ENCODE results near the gene EVI5L. TPM values are rescaled to one million over a fixed set of nuclear protein-coding genes. Genes with fewer than 3 reads are reported as not detected.

Gene EVI5L
- total RNA-seq, 6 experiments from 2014 or later: 3.7 to 6.3 (median 4.9) TPM

DNA sequence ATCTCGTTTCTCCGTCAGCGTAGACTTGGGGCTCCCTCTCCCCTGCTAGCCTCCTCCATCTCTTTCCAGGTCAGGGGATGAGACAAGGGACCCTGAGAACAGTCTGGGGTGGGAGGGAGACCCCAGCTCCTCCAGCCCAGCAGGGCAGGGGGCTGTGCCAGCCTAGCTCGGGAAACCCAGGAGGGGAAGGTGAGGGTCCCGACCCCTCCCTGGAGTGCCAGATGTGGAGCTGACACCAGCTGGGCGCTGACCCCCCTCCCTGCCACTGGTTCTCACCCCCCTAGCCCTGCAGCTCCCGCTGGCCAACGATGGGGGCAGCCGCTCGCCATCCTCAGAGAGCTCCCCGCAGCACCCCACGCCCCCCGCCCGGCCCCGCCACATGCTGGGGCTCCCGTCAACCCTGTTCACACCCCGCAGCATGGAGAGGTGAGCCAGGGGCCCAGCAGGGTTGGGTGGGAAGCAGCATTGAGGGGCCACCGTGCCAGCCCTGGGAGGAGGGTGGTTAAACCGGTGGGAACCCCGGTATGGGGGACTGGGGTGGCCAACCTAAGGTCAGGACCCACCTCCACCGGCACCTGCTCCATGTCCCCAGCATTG lies 79.6 kb downstream of the EVI5L start:
- peaks cover 0 to 8% (median 0%) of the 10 kb centered on the region in 4 donors for H3K4me1 ChIP-seq
- H3K27ac ChIP-seq: no peak overlapping the region
- no peak overlapping the region for H3K4me3 ChIP-seq
- intact Hi-C loops (cut with DNase I): loop anchor here (5.0 to 10.0 kb wide), 2 partner anchors 55 to 62 kb away; no protein-coding TSS in a partner anchor
- WGBS (ENCODE audit: insufficient coverage, low coverage, low lambda C conversion rate, missing lambda C conversion rate): 69% methylated on average over 3 of the region's 21 CpGs
- no peaks in the 10 kb centered on the region for H3K9me3 ChIP-seq
- no peak for TF ChIP-seq POLR2A (IDR thresholded peaks at IDR 0.05)
- no peak for TF ChIP-seq CTCF (IDR thresholded peaks at IDR 0.05)
- peak in 2 of 3 donors; percentile 49 for DNase-seq
- peaks cover 0 to 24% (median 8%) of the 10 kb centered on the region in 4 donors for H3K36me3 ChIP-seq
- ATAC-seq: no peak
- H3K27me3 ChIP-seq: no peaks in the 10 kb centered on the region

DNA sequence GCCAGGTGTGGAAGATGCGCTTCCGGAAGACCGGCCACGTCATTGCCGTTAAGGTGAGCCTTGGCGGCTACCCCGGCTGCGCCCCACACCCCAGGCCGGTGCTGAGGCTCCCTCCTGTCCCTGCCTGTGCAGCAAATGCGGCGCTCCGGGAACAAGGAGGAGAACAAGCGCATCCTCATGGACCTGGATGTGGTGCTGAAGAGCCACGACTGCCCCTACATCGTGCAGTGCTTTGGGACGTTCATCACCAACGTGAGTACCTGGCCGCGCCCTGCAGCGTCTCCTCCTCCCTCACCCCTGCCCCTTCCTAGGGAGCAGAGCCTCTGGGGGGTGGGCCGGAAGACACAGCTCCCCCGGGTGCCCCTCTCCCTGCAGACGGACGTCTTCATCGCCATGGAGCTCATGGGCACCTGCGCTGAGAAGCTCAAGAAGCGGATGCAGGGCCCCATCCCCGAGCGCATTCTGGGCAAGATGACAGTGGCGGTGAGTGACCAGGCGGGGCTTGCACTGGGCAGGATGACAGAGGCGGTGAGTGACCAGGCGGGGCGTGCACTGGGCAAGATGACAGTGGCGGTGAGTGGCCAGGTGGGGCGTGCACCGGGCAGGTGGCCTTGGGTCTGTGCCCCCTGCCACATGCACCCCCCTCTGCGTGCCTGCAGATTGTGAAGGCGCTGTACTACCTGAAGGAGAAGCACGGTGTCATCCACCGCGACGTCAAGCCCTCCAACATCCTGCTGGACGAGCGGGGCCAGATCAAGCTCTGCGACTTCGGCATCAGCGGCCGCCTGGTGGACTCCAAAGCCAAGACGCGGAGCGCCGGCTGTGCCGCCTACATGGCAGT lies 80.5 kb downstream of the EVI5L start:
- Histone ChIP-seq H3K4me3 (no peak overlapping the region), H3K27ac (no peak overlapping the region), H3K27me3 (no peaks in the 10 kb centered on the region), H3K36me3 (peaks cover 0 to 24% (median 8%) of the 10 kb centered on the region in 4 donors), H3K4me1 (no peaks in the 10 kb centered on the region), H3K9me3 (no peaks in the 10 kb centered on the region)
- intact Hi-C loops (cut with DNase I): no loop called here
- WGBS (ENCODE audit: insufficient coverage, low coverage, low lambda C conversion rate, missing lambda C conversion rate): 94% methylated on average over 15 of the region's 54 CpGs
- peak in 2 of 4 donors; percentile 4 to 31 for ATAC-seq
- TF ChIP-seq POLR2A (IDR thresholded peaks at IDR 0.05): no peak
- no peak for TF ChIP-seq CTCF (IDR thresholded peaks at IDR 0.05)
- peak in 2 of 3 donors; percentile 54 to 57 for DNase-seq

GRCh38 chr19:7911508-7912143 lies 81.6 kb downstream of the EVI5L start:
- ATAC-seq: no peak
- Histone ChIP-seq H3K4me1 (peaks cover 0 to 9% (median 0%) of the 10 kb centered on the region in 4 donors), H3K27me3 (no peaks in the 10 kb centered on the region), H3K9me3 (no peaks in the 10 kb centered on the region), H3K4me3 (no peak overlapping the region), H3K36me3 (peaks cover 0 to 24% (median 8%) of the 10 kb centered on the region in 4 donors), H3K27ac (no peak overlapping the region)
- TF ChIP-seq CTCF (IDR thresholded peaks at IDR 0.05) (no peak), POLR2A (IDR thresholded peaks at IDR 0.05) (no peak)
- peak in 2 of 3 donors; percentile 46 to 56 for DNase-seq
- 80% methylated on average over 2 of the region's 18 CpGs for WGBS (ENCODE audit: insufficient coverage, low coverage, low lambda C conversion rate, missing lambda C conversion rate)
- intact Hi-C loops (cut with DNase I): no loop called here

DNA sequence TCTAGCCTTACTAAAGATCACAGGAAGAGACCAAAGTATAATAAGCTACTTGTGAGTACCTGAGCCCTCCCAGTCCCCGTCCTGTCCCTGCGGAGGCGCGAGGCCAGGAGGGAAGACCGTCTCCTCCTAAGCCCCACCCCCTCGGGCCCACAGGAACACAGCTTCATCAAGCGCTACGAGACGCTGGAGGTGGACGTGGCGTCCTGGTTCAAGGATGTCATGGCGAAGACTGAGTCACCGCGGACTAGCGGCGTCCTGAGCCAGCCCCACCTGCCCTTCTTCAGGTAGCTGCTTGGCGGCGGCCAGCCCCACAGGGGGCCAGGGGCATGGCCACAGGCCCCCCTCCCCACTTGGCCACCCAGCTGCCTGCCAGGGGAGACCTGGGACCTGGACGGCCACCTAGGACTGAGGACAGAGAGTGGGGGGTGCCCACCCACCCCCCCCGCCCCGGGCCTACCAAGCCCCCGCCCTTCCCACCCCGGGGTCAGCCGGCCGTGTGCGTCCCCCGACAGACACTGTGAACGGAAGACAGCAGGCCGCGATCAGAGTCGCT lies 82.2 kb downstream of the EVI5L start:
- no peaks in the 10 kb centered on the region for H3K27me3 ChIP-seq
- no peak for TF ChIP-seq CTCF (IDR thresholded peaks at IDR 0.05)
- no peak for TF ChIP-seq POLR2A (IDR thresholded peaks at IDR 0.05)
- no peak overlapping the region for H3K4me3 ChIP-seq
- no peak overlapping the region for H3K27ac ChIP-seq
- no peaks in the 10 kb centered on the region for H3K9me3 ChIP-seq
- whole genome bisulfite sequencing (ENCODE audit: insufficient coverage, low coverage, low lambda C conversion rate, missing lambda C conversion rate): 100% methylated on average over 2 of the region's 31 CpGs
- H3K4me1 ChIP-seq: peaks cover 0 to 15% (median under 1%) of the 10 kb centered on the region in 4 donors
- intact Hi-C loops (cut with DNase I): no loop called here
- H3K36me3 ChIP-seq: peaks cover 0 to 24% (median 8%) of the 10 kb centered on the region in 4 donors
- ATAC-seq: no peak
- DNase-seq: peak in 2 of 3 donors; percentile 51 to 52
